NCI-H1092 (cell line): Measurements from ENCODE around the gene ABCG1.

Experiments
- DNase-seq: peaks from one replicate; lab custom pipeline; 2025; lab: John Stamatoyannopoulos, UW

Gene ABCG1

DNA sequence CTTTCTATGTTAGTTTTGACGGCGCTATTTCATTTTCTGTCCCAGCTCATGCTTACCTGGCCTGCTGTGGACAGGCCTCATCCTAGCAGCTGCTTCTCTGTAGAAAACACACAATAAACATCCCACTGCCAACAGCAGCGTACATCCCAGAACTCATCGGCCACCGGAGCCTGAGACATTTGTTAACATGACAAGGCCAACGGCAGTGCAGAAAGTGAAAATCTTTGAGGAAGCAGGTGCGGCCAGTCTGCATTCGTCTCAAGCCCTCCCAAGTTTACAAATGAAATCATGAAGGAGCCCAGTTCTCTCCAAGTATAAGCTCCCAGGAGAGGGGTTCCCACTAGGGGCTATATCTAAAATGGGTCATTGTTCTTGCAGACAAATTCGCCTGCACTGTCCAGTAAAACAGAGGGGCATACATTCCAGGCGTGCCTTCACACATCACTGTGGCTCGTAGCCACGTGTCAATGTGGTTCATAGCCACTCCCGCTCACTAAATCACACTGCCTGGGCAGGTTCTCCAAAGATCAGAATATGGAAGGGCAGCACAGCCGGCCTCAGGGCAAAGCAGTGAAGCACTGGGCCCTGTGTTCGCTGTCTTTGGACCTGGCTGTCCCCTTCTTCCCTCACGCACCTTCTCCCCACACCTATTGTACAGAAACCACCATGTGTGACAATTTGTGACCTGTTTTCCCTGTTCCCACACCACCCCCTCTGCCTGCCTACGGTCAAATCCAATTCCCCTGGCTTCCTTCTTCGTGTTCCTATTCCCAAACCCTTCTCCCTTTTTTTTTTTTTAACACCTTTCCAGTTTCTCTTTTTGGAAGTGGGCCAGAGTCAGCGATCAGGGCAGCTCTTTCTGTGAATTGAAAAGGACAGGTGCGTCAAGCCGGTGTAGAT is 27.0 kb upstream of the ABCG1 start:
- DNase-seq: no peak

DNA sequence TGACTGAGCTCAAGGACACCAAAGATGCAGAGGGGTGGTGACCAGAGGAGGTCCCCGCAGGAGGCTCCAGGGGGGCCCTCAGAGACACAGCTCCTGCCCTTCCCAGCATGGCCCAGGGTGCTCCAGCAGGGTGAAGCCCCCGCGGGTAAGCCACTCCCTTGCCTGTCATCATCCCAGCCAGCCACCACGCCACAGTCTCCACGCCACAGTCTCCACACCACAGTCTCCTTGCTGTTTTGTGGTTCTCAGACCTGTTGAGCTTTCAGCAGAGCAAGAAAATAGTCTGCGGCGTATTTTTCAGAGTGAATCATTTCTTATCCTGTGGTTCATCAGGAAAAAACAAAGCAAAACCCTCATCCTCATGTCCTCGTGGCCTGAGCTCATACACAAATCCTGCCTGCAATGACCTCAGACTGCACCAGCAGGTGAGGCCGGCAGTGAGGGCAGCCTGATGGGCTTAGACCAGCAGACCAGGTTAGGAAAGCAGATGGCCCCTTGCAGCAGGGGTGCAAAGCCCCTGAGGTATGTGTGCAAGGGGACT is 25.7 kb upstream of the ABCG1 start:
- DNase-seq: no peak

DNA sequence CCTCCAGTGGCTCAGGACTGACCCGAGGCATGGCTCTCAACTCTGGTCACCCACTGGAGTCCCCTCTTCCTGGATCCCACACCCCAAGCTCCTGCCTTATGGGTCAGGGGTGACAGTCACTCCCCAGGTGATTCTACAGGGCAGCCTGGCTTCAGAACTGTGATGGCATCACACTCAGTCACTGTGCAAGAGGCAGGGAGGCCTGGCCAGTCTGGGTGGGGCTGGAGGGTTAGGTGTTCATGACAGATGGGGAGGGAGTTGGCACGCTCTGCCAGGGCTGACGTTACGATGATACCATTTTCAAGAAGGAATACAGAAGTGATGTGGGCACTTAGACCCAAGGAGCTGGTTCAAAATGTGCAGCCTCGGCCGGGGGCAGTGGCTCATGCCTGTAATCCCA is 25.2 kb upstream of the ABCG1 start:
- DNase-seq: no peak

DNA sequence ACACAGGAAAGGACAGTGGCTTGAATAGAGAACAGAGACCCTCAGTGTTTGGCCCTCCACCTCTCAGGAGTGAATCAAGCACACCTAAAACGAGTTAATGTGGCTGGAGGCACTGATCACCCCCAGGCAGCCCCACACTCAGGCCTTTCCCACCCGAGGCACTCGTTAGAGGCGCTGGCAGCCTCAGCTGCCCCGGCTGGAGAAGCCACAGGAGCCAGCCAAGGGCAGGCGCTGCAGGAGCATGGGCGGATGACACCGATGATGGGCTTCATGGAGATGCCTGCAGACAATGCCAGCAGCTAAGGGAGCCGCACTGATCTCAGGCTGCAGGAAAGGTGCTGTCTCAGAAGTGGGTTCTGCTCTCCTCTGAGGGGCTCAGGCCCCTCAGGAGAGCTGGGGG is 24.1 kb upstream of the ABCG1 start:
- DNase-seq: no peak

DNA sequence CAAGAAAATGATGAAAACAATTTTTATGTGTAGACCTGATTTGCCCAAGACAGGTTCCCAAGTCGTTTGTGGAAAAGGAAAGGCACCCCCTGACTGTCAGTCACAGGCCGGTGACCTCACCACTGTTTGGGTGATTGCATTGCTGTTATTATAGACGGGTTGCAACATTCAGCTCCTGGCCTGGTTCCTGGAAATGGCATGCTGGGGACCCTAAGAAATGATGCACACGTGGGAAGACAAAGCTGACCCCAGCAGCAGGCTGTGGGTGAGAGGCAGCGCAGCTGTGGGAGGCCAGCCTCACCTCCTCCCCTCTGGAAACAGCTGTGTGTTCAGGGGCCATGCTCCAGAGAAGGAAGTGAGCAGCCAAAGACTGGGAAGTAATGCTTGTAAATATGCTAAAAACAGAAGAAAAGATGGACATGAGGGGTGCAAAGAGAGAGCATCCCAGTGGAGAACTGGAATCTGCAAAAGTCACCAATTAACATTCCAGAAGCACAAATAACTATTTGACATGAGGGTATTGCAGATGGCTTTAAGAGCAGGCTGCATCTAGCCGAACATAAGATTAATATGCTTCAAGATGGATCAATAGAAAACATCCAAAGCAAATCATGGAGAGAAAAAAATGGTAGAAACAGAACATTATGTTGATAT is 23.4 kb upstream of the ABCG1 start:
- no peak for DNase-seq

DNA sequence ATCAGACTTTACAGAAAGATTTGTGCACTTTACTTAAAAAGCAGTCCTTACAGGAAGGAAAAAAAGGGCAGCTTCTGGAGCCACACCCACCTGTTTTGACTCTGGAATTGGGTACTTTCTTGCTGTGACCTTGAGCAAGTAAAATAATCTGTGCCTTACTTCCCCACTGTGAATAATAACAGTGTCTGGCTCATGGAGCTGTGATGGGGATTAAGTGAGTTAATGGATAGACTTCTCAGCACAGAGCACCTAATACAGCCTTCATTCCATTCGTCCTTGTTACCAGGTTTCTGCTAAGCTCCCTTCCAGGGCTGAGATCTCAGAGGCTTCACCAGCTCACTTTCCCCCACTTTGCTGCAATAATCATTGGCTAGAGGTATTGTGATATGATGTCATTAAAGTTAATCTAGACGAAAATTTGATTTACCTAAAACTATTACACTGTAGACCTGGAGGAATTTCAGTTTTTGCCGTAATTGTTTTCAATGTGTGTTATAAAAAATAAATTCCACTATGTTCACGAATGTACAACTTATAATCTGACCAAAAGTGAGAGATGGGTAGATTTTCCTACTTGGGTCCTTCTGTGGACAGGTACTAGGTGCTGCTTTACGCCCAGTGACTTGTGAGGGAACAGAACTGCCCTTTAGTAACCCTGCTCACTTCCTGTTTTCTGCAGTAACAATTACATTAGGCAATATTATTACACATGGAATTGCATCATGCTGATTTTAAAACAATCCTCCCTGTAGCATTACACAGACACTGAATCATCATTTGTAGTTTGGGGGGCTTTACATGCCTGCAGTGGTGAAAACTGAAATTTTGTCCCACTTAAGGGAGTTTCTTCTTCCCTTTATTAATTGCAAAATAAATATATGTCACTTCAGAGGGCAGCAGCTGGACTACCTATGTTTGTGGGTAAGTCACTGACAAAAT is 19.7 kb upstream of the ABCG1 start:
- no peak for DNase-seq

DNA sequence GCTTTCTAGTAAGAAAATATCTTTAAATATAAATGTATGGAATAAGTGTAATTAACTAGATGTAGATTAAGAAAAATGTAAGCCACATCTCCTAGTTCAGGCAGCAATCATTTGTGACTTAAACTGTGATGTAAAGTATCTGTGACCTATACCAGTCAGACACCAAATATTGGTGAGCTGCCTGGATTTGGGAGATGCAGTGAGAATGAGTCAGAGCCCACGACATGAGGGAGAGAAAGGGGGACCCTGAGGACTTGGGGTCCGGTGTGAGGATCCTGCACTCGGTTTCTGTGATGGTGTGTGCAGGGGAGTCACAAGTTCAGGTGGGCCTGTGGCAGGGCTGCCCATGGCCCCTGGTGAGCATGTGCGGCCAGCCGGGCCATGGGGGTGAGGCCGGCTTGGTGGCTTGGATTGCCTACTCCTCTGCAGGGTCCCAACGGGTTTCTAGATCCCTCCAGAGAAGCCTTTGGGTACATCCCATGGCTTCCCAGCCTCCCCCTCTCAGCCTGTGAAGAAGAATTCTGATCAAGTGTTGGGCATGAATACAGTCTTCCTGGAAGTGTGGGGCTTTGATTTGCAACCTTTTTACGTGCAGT is 19.0 kb upstream of the ABCG1 start:
- DNase-seq: no peak

DNA sequence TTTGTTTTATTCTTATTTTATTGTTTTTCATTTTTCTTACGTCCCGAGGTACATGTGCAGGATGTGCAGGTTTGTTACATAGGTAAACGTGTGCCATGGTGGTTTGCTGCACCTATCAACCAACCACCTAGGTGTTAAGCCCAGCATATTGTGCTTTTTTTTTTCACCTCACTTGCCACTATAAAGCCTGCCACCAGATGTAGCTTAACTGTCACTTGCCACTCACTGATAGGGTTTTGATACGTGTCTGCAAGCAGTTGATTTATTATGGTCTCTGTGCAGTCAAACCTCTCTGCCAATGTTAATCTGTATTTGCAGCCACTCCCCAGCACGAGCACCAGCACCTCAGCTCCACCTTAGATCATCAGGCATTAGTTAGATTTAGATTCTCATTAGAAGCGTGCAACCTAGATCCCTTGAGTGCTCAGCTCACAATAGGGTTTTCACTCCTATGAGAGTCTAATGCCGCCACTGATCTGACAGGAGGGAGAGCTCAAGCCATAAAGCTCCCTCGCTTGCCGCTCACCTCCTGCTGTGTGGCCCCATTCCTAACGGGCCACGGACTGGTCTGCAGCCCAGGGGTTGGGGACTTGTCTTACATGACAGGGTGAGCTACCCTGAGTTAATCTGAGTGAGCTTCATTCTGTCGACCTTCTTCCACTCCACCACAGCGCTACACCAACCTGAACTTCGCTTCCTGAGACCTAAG is 17.9 kb upstream of the ABCG1 start:
- no peak for DNase-seq

DNA sequence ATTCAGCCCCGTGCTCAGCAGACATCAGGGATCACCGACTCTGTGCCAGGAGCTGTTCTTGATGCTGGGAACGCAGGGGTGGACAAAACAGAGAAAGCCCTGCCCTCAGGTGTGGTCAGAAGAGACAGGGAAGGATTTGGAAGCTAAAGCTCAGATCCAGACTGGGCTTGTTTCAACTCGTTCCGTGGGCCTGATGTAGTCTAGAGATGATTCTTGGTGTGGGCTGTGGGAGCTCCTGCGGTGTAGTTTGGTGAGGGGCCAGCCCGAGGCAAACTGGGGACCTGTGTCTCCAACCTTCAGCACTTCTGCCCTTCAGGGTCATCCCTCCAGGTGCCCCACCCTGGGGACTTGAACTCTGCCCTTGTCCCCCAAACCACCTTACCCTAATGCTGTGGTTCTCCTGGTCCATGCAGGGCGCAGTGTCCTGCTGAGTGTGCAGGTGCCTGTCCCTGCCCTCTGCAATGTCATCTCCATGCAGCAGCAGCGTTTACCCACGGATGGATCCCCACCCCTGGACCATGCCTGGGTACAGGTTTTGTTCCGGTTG is 17.3 kb upstream of the ABCG1 start:
- DNase-seq: no peak

DNA sequence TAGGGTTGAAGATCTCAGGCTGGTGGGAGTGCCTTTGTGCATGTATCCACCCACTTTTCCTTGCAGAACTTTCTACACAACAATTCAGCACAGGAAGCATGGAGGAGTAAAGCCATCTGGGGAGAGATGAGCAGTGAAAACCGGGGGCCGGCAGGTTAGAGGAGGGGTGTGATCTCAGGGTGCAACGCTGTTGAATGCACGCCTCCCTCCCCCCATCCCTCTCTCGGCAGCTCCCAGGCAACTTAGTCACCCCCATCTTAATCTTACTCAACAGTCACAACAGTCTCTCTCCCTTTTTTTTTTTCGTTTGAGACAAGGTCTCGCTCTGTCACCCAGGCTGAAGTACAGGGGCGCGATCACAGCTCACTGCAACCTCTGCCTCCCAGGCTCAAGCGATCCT is 16.6 kb upstream of the ABCG1 start:
- DNase-seq: no peak

DNA sequence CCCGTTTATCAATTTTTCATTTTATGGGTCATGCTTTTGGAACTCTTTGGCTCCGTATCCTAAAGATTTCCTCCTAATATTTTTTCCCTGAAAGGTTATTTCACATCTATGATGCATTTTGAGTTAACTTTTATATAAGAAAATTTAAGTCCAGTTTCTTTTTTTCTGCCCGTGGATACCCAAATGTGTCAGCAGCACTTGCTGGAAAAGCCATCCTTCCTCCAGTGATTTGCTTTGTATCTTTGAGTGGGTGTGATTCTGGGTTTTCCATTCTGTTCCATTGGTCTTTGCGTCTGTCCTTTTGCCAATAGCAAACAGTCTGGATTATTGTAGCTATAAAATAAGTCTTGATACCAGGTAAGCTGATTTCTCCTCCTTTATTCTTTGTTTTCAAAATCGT is 15.6 kb upstream of the ABCG1 start:
- DNase-seq: no peak

DNA sequence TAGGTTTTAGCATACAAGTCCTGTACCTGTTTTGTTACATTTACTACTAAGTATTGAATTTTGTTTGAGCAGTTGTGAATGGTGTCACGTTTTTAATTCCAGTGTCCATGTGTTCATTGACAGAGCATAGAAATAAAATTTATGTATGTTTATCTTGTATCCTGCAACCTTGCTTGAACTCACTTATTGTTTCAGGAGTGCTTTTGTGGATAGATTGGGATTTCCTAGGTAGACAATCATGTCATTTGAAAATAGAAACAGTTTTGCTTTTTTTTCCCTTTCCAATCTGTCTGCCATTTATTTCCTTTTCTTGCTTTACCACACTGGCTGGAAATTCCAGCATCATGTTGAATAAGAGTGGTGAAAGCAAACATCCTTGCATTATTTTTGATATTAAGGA is 15.0 kb upstream of the ABCG1 start:
- DNase-seq: no peak

DNA sequence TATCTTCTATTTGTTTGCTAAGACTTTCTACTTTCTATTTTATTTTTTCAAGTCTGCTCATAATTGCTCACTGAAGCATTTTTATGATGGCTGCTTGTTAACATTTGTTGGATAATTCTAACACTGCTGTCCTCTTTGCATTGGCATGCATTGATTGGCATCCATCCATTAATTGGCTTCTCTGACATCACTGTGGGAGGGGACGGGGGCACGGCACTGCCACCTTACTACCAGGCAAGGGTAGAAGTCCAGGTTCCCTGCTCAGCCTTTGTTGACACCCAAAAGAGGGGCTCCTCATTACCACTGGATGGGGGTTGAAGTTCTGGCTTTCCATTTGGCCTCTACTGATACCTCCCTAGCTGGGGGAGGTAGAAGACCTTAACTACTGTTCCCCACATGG is 11.5 kb upstream of the ABCG1 start:
- DNase-seq: no peak

DNA sequence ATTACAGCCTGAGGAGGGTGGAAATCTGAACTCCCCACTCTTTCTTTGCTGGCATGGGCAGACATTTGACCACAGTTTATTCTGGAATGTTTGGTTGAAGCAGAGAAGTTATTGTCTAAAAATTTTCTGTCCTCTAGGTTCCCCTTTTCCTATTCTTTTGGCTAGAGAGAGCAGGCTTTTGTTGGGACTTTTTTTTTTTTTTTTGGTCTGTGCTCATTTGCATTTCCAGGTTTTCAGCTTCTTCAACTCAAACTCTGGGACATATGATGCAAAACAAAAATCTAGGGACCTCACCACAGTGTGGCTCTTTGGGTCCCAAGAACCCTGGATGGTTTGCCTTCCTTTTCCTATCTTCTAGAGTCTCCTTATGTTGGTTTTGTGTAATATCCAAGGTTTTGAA is 10.9 kb upstream of the ABCG1 start:
- no peak for DNase-seq

DNA sequence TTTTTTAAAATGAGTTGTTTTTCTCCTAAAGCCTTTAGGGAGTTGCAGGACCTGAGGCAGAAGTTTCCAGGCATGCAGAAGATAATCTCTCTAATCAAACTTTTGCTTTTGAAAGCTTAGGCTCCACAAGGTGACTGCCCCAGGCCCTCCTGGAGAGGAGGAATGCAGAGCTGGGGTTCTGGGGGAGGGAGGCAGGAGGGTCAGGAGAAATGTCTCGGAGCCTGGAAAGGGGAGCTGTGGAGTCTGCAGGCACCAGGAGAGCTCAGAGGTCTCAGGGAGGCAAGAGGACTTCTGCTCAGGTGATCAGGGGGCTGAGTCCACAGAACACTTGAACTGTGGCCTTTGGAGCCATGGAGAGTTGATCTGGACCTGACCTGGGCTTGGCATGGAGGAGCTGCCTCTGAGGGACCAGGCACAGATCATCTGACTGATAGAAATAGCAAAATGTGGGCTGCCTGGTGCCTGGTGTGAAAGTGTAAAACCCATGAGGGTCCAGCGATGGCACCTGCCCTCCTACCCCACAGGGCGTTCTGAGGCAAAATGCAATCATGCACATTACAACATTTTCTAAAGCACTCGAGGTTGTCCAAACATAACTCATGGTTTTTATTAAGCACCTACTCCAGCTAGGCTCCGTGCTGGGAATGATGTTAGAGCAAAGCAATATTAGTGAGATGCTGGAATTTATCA is 10.0 kb upstream of the ABCG1 start:
- DNase-seq: no peak

DNA sequence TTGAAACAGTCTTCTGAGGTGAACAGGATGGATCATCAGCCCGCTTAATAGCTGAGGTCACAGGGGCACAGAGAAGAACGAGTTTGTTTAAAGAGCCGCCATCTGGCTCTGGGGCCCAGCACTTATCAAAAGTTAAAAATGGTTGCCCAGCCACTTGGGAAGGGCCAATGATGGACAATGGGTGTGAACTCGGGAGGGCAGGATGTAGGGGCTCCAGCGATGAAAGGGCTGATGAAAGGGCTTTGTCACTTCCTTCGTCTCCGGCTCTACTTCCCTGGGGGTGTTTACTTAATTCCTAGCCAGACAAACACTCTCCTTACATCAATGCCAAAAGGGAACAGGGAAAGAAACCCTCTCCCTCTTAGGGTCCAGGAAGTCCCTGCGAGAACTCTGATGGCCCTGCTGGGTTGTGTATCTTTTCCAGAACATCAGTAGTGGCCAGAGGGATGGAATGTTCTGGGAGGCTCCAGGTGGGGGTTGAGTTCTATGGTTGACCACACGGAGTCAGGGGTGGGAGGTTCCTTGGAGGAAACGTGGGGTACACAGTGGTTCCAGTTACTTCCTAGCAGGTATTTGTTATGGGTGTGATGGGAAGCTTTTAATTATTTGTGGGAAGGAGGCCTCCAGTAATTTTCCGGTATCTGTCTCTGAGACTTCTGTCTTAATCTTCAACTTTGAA is 9.0 kb upstream of the ABCG1 start:
- no peak for DNase-seq

DNA sequence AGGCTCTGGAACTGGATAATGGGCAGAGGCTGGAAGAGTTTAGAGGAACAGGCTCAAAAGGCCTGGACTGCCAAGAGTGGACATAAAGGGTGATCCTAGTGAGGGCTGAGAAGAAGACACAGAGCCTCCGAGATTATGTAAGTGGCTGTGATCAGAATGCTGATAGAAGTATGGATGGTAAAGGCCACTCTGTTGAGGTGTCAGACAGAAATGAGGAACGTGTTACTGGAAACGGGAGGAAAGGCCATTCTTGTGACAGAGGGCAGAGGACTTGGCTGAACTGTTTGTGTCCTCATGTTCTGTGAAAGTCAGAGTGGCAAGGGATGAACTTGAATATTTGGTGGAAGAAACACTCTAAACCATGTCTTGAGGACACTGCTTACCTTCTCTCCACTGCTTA is 6.7 kb upstream of the ABCG1 start:
- no peak for DNase-seq

DNA sequence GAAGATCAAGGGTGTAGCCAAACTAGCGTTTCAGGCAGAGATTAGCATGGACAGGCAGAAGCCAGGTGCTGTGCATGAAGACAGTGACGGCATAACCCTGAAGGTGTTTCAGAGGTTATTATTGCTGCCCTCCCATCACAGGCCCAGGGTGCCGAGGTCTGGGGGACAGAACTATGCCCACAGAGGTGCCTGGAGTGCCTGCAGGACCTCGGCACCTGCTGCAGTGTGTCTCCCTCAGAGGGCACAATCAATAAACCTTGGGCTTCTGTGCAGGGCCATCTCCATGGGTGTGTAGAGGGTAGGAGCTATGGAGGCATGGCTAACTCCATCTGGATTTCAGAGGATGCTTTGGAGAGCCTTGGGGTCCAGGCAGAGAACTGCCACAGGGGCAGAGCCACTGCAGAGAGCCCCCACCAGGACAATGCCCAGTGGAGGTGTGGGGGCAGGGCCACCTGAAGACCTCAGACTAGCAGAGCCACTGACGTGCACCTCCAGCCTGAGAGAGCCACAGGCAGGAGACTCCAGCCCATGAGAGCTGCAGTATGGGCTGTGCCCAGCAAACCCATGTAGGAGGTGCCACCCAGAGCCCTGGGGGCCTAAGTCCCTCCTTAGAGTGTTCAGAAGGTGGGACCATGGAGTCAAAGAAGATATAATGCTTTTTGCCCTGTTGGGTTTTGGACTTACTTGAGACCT is 5.7 kb upstream of the ABCG1 start:
- no peak for DNase-seq

DNA sequence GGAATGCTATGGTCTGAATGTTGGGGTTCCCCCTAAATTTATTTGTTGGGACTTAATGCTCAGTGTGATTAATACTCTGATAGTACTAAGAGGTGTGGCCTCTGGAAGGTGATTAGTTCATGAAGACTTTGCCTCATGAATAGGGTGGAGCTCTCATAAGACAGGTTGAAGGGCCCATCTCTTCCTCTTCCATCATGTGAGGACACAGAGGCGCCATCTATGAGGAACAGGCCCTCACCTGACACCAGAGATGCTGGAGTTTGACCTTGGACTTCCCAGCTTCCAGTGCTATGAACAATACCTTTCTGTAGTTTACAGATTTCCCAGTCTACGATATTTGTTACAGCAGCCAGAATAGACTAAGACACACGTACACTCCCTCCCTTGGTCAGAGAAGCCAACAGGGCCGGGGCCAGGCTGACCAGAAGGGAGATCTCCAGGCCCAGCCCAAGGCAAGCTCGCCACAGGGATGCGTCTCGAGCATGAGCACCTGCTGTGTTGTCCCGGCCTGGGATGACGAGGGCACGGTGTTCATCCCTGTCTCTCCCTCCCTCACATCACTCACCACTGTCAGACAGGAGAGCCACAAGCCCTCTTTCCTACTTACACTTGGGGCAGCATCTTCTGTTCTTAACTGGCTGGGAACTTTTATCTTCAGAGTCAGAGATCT is 4.7 kb upstream of the ABCG1 start:
- no peak for DNase-seq
